ENCODE results near the gene RAMP3. TPM values are rescaled to one million over a fixed set of nuclear protein-coding genes. Genes with fewer than 3 reads are reported as not detected.

Gene RAMP3
- total RNA-seq, 1 experiment from 2014 or later: 0.13 TPM

GRCh38 chr7:45122975-45123860, 34.4 kb upstream of the RAMP3 start:
- H3K4me1 ChIP-seq (ENCODE audit: control insufficient read depth, insufficient read depth, low read length): no peaks in the 10 kb centered on the region
- TF ChIP-seq CTCF (IDR thresholded peaks at IDR 0.05) (no peak), SIN3A (IDR thresholded peaks at IDR 0.05; ENCODE audit: borderline replicate concordance, insufficient read depth, low read depth, low read length) (no peak), POLR2AphosphoS5 (IDR thresholded peaks at IDR 0.05; ENCODE audit: low read depth, low read length) (no peak), TCF7L2 (IDR thresholded peaks at IDR 0.05; ENCODE audit: low read depth, low read length) (no peak), REST (IDR thresholded peaks at IDR 0.05; ENCODE audit: insufficient read depth in 1 of 2, low read depth in 2 of 2, low read length in 1 of 2) (no peak)
- ChIA-PET CTCF (no interaction called here), POLR2A (interaction anchor here (0.6 kb wide), 1 partner anchor 325 kb away, joined by 3 read pairs; no protein-coding TSS in a partner anchor)
- DNase-seq (ENCODE audit: low read depth, low spot score) (no peak), ATAC-seq (no peak; the same call in 1 of the 2 replicates)
- no peaks in the 10 kb centered on the region for H3K9me3 ChIP-seq (ENCODE audit: control insufficient read depth, insufficient read depth, low read depth, low read length)
- intact Hi-C loops (cut with micrococcal nuclease; ENCODE audit: unreplicated experiment) (no loop called here), in situ Hi-C loops (cut with HindIII; ENCODE audit: low pct_unique_long_range_greater_than_20kb, low sequenced_read_pairs) (no loop called here)
- no peak overlapping the region for H3K27ac ChIP-seq (ENCODE audit: low read length)
- no TSS peak for BruUV-seq (replicated peaks)
- H3K36me3 ChIP-seq (ENCODE audit: control insufficient read depth, insufficient read depth, low read length): no peaks in the 10 kb centered on the region
- no peaks in the 10 kb centered on the region for H3K27me3 ChIP-seq (ENCODE audit: control insufficient read depth, insufficient read depth, low read length)
- no peak overlapping the region for H3K4me3 ChIP-seq (ENCODE audit: low read depth in 2 of 2, low read length in 2 of 2)

- CTCF ChIA-PET: interaction anchor here (0.5 kb wide), 1 partner anchor 125 kb away, joined by 3 read pairs; no protein-coding TSS in a partner anchor
- no TSS peak for BruUV-seq (replicated peaks)
- Histone ChIP-seq H3K27me3 (ENCODE audit: control insufficient read depth, insufficient read depth, low read length) (no peaks in the 10 kb centered on the region), H3K27ac (ENCODE audit: low read length) (no peak overlapping the region), H3K9me3 (ENCODE audit: control insufficient read depth, insufficient read depth, low read depth, low read length) (no peaks in the 10 kb centered on the region), H3K4me1 (ENCODE audit: control insufficient read depth, insufficient read depth, low read length) (no peaks in the 10 kb centered on the region), H3K4me3 (ENCODE audit: low read depth in 2 of 2, low read length in 2 of 2) (no peak overlapping the region), H3K36me3 (ENCODE audit: control insufficient read depth, insufficient read depth, low read length) (no peaks in the 10 kb centered on the region)
- intact Hi-C loops (cut with micrococcal nuclease; ENCODE audit: unreplicated experiment) (no loop called here), in situ Hi-C loops (cut with HindIII; ENCODE audit: low pct_unique_long_range_greater_than_20kb, low sequenced_read_pairs) (no loop called here)
- DNase-seq (ENCODE audit: low read depth, low spot score): no peak
- ATAC-seq: no peak
- no peak for TF ChIP-seq TCF7L2 (IDR thresholded peaks at IDR 0.05; ENCODE audit: low read depth, low read length)
- POLR2A ChIA-PET: no interaction called here
These were observed 33.5 kb upstream of the RAMP3 start for GRCh38 chr7:45123913-45124710.

Data from Panc1 (cell line).